WTC11 (cell line): ENCODE data around the gene NEK4. TPM values are rescaled to one million over a fixed set of nuclear protein-coding genes. Genes with fewer than 3 reads are reported as not detected.
"Not testable (repeated sequence)": the region's sequence is repeated elsewhere in the genome, so short reads cannot be mapped to it uniquely, and the experiment has no call there.

Source experiments
- ATAC-seq: fragments of 200-7000 bp; cut with Tn5 transposase; 2 replicates; pipeline ENCODE4 v1.10.0; 2021; ENCODE audit warnings: mild to moderate bottlenecking, moderate library complexity
- CTCF ChIA-PET: fragments of 300-600 bp; sonication (Branson Sonifier 250); formaldehyde crosslinking; loops from one replicate; lab custom pipeline; 2021; ENCODE audit warnings: antibody characterized with exemption; lab: Charles Lee
- POLR2A ChIA-PET: fragments of 350-600 bp; sonication (Branson Sonifier 250); formaldehyde crosslinking; loops from one replicate; lab custom pipeline; 2021; ENCODE audit warnings: antibody characterized with exemption; lab: Charles Lee
- DNase-seq: peaks from one replicate; pipeline ENCODE4 v3.0.0; 2021; ENCODE audit warnings: low spot score
- H3K27ac Mint-ChIP-seq: 2 replicates; pipeline ENCODE4 v1.8.0; 2021; ENCODE audit warnings: mixed read lengths
- H3K27me3 Mint-ChIP-seq: 2 replicates; pipeline ENCODE4 v1.8.0; 2021; ENCODE audit warnings: low read depth, mild to moderate bottlenecking, moderate library complexity, mixed read lengths
- H3K36me3 Mint-ChIP-seq: 2 replicates; pipeline ENCODE4 v1.8.0; 2021; ENCODE audit warnings: mixed read lengths
- H3K4me1 Mint-ChIP-seq: 2 replicates; pipeline ENCODE4 v1.8.0; 2022; ENCODE audit warnings: mixed read lengths
- H3K4me3 Mint-ChIP-seq: 2 replicates; pipeline ENCODE4 v1.8.0; 2021; ENCODE audit warnings: mild to moderate bottlenecking, moderate library complexity, mixed read lengths
- H3K9me3 Mint-ChIP-seq: 2 replicates; pipeline ENCODE4 v1.8.0; 2021; ENCODE audit warnings: mixed read lengths
- AFF4 ChIP-seq: sonication (generic); formaldehyde crosslinking; IDR thresholded peaks from 2 replicates; pipeline ENCODE4 v1.8.1; 2023; ENCODE audit warnings: mild to moderate bottlenecking, missing genetic modification reagents, borderline replicate concordance
- AR ChIP-seq: fragments of 250-450 bp; sonication (Bioruptor Pico); IDR thresholded peaks from 2 replicates; pipeline ENCODE4 v1.9.0; 2021; ENCODE audit warnings: mild to moderate bottlenecking
- E2F1 ChIP-seq: sonication (generic); formaldehyde crosslinking; IDR thresholded peaks from 2 replicates; pipeline ENCODE4 v1.8.0; 2022; ENCODE audit warnings: mild to moderate bottlenecking, missing genetic modification reagents
- E2F4 ChIP-seq: sonication (generic); formaldehyde crosslinking; IDR thresholded peaks from 2 replicates; pipeline ENCODE4 v1.8.1; 2022; ENCODE audit warnings: low read depth, mild to moderate bottlenecking, moderate library complexity, missing genetic modification reagents, borderline replicate concordance
- ELF4 ChIP-seq: sonication (generic); formaldehyde crosslinking; IDR thresholded peaks from 2 replicates; pipeline ENCODE4 v1.8.1; 2022; ENCODE audit warnings: low read depth, mild to moderate bottlenecking, moderate library complexity, missing genetic modification reagents
- GRHL2 ChIP-seq: fragments of 250-450 bp; sonication (Bioruptor Pico); IDR thresholded peaks from 2 replicates; pipeline ENCODE4 v1.8.0; 2022; ENCODE audit warnings: mild to moderate bottlenecking, moderate library complexity; ENCODE audit not compliant: insufficient replicate concordance, severe bottlenecking
- MAX ChIP-seq: sonication (generic); formaldehyde crosslinking; IDR thresholded peaks from 2 replicates; pipeline ENCODE4 v1.8.0; 2022; ENCODE audit warnings: mild to moderate bottlenecking, missing genetic modification reagents
- MLX ChIP-seq: sonication (generic); formaldehyde crosslinking; IDR thresholded peaks from 2 replicates; pipeline ENCODE4 v1.8.1; 2023; ENCODE audit warnings: mild to moderate bottlenecking, missing genetic modification reagents, moderate library complexity
- MYBL2 ChIP-seq: sonication (generic); formaldehyde crosslinking; IDR thresholded peaks from 2 replicates; pipeline ENCODE4 v1.8.1; 2023; ENCODE audit warnings: mild to moderate bottlenecking, moderate library complexity, missing genetic modification reagents
- NFATC4 ChIP-seq: fragments of 250-450 bp; sonication (Bioruptor Pico); IDR thresholded peaks from 2 replicates; pipeline ENCODE4 v1.9.0; 2021; ENCODE audit warnings: mild to moderate bottlenecking
- NR1H2 ChIP-seq: sonication (generic); formaldehyde crosslinking; IDR thresholded peaks from 2 replicates; pipeline ENCODE4 v1.9.0; 2021; ENCODE audit warnings: mild to moderate bottlenecking, moderate library complexity, missing genetic modification reagents
- NR2C2 ChIP-seq: sonication (generic); formaldehyde crosslinking; IDR thresholded peaks from 2 replicates; pipeline ENCODE4 v1.8.0; 2022; ENCODE audit warnings: mild to moderate bottlenecking, missing genetic modification reagents
- RELA ChIP-seq: sonication (generic); formaldehyde crosslinking; IDR thresholded peaks from 2 replicates; pipeline ENCODE4 v1.8.1; 2022; ENCODE audit warnings: missing genetic modification reagents, mild to moderate bottlenecking, borderline replicate concordance
- RORB ChIP-seq: fragments of 250-450 bp; sonication (Bioruptor Pico); IDR thresholded peaks from 2 replicates; pipeline ENCODE4 v1.9.0; 2021; ENCODE audit warnings: mild to moderate bottlenecking
- ZBTB21 ChIP-seq: sonication (generic); formaldehyde crosslinking; IDR thresholded peaks from 2 replicates; pipeline ENCODE4 v1.8.1; 2023; ENCODE audit warnings: mild to moderate bottlenecking, missing genetic modification reagents, borderline replicate concordance
- ZBTB43 ChIP-seq: sonication (generic); formaldehyde crosslinking; IDR thresholded peaks from 2 replicates; pipeline ENCODE4 v1.8.1; 2023; ENCODE audit warnings: mild to moderate bottlenecking, missing genetic modification reagents
- ZNF219 ChIP-seq: sonication (generic); formaldehyde crosslinking; IDR thresholded peaks from 2 replicates; pipeline ENCODE4 v1.8.0; 2023; ENCODE audit warnings: missing genetic modification reagents, mild to moderate bottlenecking, borderline replicate concordance
- total RNA-seq: library from RNA; stranded (reverse); gene quantifications from 3 replicates; pipeline ENCODE4 v1.2.3, GENCODE V29; 2021

The NEK4 gene
- total RNA-seq, 1 experiment from 2014 or later, result 31.4 TPM

- H3K4me3 Mint-ChIP-seq, result no peak overlapping the region
- POLR2A ChIA-PET, result no interaction called here
- no peak for DNase-seq
- H3K36me3 Mint-ChIP-seq, result peaks cover 81% of the 10 kb centered on the region
- H3K27me3 Mint-ChIP-seq, result no peaks in the 10 kb centered on the region
- no peak for TF ChIP-seq NR2C2
- TF ChIP-seq, all 79 proteins: peak for 0
- no peak for ATAC-seq
- Mint-ChIP-seq H3K9me3 (peaks cover 26% of the 10 kb centered on the region), H3K27ac (no peak overlapping the region; the same call in 1 of the 2 replicates), H3K4me1 (no peaks in the 10 kb centered on the region)
- CTCF ChIA-PET, result no interaction called here
Measured at GRCh38 chr3:52731590-52731989, 39.1 kb downstream of the NEK4 start.

GRCh38 chr3:52730681-52731080 is 40.1 kb downstream of the NEK4 start:
- Mint-ChIP-seq H3K4me1 (no peaks in the 10 kb centered on the region), H3K27me3 (no peaks in the 10 kb centered on the region), H3K4me3 (no peak overlapping the region), H3K27ac (no peak overlapping the region), H3K36me3 (peaks cover 80% of the 10 kb centered on the region), H3K9me3 (peaks cover 31% of the 10 kb centered on the region)
- TF ChIP-seq MYBL2 (CRISPR knock-in tag) (no peak), E2F1 (CRISPR knock-in tag) (no peak), ZBTB43 (CRISPR knock-in tag) (no peak), E2F4 (CRISPR knock-in tag) (no peak), RORB (CRISPR knock-in tag) (no peak), MAX (CRISPR knock-in tag) (no peak), ZNF219 (no peak)
- ATAC-seq, result no peak
- DNase-seq, result no peak
- POLR2A ChIA-PET, result no interaction called here
- CTCF ChIA-PET, result no interaction called here

- POLR2A ChIA-PET, H3K27ac Mint-ChIP-seq, H3K4me1 Mint-ChIP-seq, DNase-seq, ATAC-seq, CTCF ChIA-PET, H3K27me3 Mint-ChIP-seq, H3K4me3 Mint-ChIP-seq: not testable (repeated sequence)
- peaks cover 34% of the 10 kb centered on the region for H3K9me3 Mint-ChIP-seq
- H3K36me3 Mint-ChIP-seq, result peaks cover 66% of the 10 kb centered on the region
Measured at GRCh38 chr3:52728753-52729152, 42.0 kb downstream of the NEK4 start.

GRCh38 chr3:52724511-52724910 is 46.2 kb downstream of the NEK4 start:
- no peak for TF ChIP-seq AR
- no peak for TF ChIP-seq NFATC4 (CRISPR knock-in tag)
- TF ChIP-seq GRHL2 (CRISPR knock-in tag), result no peak
- no peak for TF ChIP-seq MLX (CRISPR knock-in tag)
- no peak for TF ChIP-seq AFF4
- no peak for TF ChIP-seq NR1H2 (CRISPR knock-in tag)
- TF ChIP-seq RELA, result no peak
- TF ChIP-seq ELF4 (CRISPR knock-in tag), result no peak
- TF ChIP-seq ZBTB21 (CRISPR knock-in tag), result no peak
- Mint-ChIP-seq H3K36me3 (peaks cover 27% of the 10 kb centered on the region), H3K4me1 (no peaks in the 10 kb centered on the region), H3K9me3 (peaks cover 27% of the 10 kb centered on the region), H3K27ac (no peak overlapping the region), H3K27me3 (no peaks in the 10 kb centered on the region), H3K4me3 (no peak overlapping the region)
- CTCF ChIA-PET, result no interaction called here
- POLR2A ChIA-PET, result no interaction called here
- no peak for DNase-seq
- ATAC-seq, result no peak
